ENCODE data around the gene RASA3.

Gene RASA3

DNA sequence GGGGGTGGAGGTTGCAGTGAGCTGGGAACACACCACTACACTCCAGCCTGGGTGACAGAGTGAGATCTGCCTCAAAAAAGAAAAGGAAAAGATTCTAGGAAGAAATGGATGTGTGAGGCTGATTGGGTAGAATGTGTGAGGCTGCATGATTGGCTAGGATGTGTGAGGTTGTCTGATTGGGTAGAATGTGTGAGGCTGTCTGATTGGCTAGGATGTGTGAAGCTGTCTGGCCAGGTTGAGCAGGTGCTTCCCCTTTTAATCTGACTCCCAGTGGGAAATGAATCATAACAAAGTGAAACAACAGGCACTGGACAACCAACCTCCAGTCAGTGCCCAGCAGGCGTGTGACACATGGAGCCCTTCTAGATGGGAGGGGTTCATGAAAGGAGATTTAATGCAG lies 173.2 kb downstream of the RASA3 start:
- DNase-seq (ENCODE audit: low read depth in 2 of 2, low spot score in 1 of 2), result no peak

DNA sequence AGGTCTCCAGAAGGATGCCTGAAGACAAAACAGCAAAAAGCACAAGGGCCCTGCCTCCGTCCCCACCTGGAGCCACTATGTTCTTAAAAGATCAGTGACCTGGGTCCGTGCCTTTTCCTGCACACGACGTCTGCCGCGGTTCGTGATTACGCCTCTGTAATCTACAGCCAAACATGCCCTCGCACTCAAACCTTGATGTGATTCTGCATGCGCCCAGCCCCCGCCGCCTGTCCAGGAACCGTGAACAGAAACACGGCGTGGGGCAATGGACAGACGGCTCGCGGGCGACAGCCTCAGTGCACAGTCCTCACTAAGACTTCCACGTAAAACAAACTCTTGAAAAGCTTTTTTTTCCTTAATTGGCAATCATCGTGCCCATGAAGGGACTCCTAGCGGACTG lies 174.1 kb downstream of the RASA3 start:
- no peak for DNase-seq (ENCODE audit: low read depth in 2 of 2, low spot score in 1 of 2)

DNA sequence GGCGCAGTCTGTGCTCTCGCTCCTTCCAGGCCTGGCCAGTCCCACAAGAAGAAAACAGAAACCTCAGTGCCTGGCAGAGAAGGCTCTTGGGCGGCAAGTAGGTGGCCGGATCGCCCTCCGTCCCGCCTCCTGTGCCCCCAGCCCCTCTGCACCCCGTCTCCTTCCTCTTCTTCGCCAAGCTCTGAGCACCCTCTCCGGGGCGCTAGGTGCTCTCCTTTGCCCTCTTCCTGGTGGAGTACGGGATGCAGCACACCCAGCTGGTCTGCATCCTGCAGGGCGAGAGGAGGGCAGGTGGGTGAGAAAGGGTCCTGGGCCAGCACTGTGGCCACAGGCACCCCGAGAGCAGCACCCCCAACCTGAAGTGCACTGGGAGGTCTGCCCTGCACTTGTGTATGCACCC lies 175.9 kb downstream of the RASA3 start:
- DNase-seq (ENCODE audit: low read depth in 2 of 2, low spot score in 1 of 2), result no peak

DNA sequence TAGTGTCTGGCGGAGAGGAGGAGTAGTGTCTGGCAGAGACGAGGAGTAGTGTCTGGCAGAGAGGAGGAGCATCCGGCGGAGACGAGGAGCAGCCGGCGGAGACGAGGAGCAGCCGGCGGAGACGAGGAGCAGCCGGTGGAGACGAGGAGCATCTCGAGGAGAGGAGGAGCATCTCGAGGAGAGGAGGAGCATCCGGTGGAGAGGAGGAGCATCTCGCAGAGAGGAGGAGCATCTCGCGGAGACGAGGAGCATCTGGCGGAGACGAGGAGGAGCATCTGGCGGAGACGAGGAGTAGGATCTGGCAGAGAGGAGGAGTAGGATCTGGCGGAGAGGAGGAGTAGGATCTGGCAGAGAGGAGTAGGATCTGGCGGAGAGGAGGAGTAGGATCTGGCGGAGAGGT lies 176.7 kb downstream of the RASA3 start:
- DNase-seq (ENCODE audit: low read depth in 2 of 2, low spot score in 1 of 2), result no peak

DNA sequence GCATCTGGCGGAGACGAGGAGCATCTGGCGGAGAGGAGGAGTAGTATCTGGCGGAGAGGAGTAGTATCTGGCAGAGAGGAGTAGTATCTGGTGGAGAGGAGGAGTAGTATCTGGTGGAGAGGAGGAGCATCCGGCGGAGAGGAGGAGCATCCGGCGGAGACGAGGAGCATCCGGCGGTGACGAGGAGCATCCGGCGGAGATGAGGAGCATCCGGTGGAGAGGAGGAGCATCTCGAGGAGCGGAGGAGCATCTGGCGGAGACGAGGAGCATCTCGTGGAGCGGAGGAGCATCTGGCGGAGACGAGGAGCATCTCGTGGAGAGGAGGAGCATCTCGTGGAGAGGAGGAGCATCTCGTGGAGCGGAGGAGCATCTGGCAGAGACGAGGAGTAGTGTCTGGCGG lies 177.2 kb downstream of the RASA3 start:
- no peak for DNase-seq (ENCODE audit: low read depth in 2 of 2, low spot score in 1 of 2)

DNA sequence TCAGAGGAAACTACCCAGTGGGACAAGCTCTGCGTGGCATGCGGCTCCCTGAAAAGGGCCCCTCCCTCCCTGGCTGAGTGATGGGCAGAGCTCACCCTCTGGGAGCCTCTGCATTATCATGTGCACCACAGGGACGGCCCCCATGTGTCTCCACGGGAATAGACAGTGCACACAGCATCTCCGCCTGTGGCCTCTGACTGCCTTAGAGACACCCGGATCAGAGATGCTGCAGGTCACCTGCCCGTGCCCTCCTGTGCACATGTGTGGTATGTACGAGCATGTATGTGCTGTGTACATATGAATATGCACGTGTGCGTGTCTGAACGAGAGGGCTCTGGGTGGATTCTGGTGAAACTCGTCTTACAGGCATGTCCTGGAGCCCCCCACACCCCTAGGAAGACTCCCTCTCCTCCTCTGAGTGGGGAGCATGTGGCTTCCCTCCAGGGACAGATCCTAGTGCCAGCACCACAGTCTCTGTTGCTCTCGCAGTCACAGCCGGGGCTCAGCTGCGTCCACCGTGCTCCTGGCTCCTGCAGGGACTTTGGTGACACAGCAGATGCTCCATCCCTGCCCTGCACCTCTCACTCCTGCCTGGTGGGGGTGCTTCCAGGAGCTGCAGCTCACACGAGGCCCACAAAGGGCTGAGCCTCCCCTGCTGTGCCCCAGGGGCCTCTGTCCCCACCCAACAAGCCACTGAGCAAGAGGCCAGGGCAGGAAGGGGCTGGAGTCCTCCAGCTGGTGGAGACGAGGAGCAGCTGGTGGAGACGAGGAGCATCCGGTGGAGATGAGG lies 178.2 kb downstream of the RASA3 start:
- no peak for DNase-seq (ENCODE audit: low read depth in 2 of 2, low spot score in 1 of 2)

DNA sequence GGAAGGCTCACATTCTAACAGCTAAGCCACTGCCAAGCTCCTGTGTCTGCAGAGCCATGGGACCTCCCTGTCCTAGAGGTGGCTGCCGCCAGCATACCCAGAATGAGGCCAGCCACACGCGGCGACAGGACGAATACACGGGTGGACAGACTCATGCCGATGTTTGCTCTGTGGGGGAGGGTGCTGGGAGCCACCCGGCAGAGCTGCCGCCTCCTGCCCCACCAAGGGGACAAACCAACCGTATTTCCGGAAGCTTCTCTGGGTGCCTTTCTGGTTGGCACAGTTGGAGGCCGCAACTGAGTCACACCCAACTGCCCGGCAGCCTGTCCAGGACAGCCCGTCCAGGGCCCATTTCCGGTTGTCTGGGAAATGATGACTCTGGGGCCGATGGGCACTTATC lies 178.9 kb downstream of the RASA3 start:
- no peak for DNase-seq (ENCODE audit: low read depth in 2 of 2, low spot score in 1 of 2)

DNA sequence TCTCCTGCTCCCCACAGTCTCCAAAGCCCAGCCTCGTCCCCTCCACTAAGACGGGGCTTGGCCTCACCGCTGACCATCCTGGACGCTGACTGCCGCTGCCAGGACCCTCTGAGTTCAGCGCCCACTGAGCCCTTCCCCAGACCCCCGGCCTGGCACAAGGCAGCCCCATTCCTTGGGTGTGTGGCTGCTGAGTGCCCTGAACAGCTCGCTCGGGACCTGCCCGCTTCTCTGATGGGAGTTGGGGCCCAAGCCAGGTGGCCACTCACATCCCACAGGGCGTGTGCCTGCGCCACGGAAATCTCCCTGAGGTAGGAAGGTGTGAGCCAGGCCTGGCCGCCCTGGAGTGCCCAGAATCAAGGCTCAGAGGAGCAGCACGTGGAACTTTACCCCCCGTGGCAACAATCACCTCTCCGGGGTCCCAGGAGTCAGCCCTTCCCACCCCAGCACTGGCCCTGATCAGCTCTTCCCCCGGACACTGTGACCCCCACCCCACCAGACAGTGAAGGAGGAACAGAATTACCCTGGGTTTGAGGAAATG lies 179.4 kb downstream of the RASA3 start:
- DNase-seq (ENCODE audit: low read depth in 2 of 2, low spot score in 1 of 2), result no peak

DNA sequence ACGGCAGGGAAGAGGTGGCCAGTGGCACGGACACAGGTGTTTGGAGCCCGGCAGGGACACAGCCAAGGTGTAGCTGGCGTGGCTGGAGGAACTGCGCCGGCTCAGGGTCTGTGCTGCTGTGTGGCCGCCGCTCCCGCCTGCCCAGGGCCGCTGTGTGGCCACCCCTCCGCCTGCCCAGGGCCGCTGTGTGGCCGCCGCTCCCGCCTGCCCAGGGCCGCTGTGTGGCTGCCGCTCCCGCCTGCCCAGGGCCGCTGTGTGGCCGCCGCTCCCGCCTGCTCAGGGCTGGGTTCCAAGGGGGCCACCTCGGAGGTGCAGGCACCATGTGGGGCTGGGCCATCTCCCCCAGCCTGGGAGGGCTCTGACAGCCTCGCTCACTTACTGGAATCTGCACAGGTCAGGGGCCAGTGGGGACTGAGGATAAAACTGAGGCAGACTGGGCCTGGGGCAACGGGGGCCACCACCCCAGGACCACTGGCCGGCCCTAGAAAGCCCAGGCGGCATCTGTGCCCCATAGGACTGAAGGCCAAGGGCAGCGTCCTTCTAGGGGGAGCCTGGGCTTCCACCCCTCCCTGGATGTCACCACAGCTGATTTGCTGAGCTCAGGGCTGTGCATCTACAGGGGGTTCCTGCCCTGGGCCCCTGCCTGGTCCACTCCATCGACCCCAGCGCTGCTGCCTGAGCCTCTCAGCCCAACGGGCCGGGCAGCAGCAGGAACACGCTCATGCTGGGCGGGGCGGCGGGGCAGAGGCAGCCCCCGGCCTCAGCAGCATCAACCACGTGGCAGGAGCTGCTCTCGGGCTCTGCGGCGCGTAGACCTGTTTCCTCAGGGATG lies 180.1 kb downstream of the RASA3 start:
- no peak for DNase-seq (ENCODE audit: low read depth in 2 of 2, low spot score in 1 of 2)

DNA sequence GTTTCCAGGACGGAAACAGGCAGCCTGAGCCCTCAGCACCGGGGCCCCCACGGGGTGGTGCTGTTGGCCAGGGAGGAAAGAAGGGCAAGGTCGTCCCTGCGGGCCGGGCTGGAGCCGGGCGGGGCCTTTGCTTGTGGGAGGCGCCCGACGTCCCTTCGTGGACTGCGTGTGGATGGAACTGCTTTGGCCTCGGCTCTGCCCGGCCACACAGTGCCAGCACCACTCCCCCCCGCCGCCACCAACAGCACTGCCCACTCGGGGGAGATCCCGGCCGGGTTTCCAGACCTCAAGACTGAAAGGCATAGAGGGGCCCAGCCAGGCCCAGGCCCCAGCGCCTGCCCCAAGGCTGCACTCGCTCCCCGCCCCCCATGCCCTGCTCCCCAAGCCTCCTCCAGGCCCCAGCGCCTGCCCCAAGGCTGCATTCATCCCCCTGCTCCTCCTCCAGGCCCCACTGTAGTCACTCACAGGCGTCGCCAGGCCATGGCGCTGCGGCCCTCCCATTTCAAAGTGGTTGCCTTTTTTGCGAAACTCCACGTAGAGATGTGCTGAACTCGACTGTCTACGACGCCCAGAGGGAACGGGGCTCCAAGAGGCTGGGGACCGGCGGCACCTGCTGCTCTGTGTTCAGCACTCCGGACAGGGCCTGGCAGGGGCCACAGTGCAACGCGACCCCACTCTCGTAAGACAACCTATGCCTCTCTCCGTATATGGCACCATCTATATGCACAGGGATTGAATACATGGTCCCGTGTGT lies 181.0 kb downstream of the RASA3 start:
- peak in 1 of 2 donors; percentile 9 for DNase-seq (ENCODE audit: low read depth in 2 of 2, low spot score in 1 of 2)

DNA sequence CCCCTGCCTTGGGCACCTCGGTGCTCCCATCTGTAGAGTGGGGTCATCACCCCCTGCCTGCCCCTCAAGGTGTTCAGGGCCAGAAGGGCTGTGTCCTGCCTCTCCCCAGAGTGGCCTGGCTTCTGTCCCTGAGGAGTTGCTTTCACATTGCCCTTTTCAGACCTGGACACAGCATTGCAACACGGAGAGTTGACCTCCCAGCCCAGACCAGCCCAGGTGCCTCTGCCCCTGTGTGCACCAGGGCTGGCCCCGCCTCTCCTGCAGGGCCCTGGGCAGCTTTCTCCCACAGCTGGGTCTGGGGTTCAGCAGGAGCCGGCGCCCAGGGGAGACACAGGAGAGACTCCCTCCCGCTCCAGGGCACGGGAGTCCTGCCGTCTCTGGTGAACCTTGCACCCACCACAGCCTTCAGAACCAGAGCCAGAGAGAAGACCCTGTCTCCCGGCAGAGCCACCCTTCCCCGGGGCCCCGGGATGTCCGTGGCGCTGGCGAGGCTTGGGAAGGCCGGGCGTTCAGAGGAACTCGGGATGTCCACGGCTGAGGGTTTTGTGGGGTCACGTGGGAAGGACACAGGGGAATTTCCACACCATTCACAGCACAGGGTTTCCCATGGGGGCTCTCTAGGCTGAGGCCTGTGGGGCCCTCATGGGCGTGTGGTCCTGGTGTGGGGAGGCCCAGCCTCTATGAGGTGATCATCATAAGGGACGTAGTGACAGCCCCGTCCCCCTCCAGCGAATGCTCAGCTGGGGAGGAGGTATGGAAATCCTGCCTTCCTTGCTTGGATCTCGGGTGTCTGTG lies 181.8 kb downstream of the RASA3 start:
- DNase-seq (ENCODE audit: low read depth in 2 of 2, low spot score in 1 of 2), result no peak

DNA sequence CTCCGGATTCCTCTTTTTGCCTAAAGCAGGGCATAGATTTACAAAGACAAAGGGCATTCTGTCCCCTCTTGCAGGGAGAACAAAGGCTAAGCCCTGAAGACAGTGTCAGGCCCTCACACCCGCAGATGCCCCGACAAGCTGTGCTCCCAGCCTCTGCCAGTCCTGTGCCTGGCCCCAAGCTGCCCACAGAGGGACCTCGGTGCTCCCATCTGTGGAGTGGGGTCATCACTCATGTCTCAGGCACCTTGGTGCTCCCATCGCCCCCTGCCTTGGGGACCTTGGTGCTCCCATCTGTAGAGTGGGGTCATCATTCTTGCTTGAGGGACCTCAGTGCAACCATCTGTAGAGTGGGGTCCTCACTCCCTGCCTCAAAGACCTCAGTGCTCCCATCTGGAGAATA lies 182.9 kb downstream of the RASA3 start:
- no peak for DNase-seq (ENCODE audit: low read depth in 2 of 2, low spot score in 1 of 2)

DNA sequence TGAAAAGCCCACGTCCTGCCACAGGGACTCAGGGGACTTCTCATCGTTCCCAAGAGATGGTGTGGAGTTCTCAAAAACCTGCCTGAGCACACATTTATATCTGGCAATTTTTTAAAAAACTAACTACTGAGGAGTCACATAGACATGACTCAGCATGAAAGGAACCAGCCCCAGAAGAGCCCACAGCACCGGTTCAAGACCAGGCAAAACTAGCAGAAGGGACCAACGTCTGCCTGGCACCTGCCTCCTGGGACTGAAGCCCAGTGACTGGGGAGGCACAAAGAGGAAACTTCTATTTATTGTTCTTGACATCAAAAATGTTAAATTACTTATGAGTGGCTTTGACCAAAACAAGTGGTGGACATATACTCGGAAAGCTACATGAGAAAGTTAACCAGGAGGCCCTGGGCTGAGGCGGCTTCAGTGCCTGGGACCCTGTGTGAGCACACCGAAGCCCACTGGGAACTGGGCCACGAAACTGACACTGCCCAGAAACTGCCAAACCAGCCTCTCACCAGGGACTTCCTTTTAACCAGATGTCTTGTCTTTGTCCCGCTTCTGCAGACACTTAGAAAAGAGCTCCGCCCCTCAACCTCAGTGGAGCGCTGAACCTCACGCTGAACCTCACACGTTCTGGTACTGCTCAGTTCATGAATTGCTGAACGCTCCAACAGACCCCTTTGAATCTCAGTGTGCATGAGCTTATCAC lies 184.2 kb downstream of the RASA3 start:
- no peak for DNase-seq (ENCODE audit: low read depth in 2 of 2, low spot score in 1 of 2)

DNA sequence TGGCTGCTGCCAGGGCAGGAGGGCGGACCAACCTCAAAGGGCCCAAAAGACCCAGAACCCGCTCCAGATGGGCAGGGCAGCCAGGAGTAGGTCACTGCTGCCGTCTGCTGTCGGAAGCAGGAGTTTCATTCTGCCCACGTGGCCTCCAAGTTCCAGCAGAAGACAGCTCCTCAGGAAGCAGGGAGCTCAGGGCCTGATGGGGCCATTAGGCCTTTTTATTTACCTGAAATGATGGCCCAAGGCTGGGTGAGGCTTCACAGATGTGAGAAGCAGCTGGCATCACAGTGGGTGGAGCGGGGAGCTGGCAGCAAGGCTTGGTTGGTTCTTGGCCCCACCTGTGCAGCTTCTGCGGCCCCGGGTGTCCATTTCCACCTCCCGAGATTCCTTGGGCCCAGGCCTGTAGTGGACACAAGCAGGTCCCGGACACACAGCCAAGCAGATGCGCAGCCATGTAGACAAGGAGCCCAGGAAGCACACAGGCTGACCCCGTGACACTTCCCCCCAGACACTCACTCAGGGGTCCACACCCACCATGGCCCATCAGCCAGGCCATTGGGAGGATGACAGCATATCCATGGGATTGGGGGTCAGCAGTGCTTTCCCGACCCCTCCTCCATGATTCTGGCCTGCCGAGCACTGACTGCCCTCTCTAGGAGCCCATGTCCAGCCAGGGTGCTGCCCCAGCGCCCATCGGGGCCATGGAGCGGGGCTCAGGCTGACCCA lies 185.0 kb downstream of the RASA3 start:
- no peak for DNase-seq (ENCODE audit: low read depth in 2 of 2, low spot score in 1 of 2)

DNA sequence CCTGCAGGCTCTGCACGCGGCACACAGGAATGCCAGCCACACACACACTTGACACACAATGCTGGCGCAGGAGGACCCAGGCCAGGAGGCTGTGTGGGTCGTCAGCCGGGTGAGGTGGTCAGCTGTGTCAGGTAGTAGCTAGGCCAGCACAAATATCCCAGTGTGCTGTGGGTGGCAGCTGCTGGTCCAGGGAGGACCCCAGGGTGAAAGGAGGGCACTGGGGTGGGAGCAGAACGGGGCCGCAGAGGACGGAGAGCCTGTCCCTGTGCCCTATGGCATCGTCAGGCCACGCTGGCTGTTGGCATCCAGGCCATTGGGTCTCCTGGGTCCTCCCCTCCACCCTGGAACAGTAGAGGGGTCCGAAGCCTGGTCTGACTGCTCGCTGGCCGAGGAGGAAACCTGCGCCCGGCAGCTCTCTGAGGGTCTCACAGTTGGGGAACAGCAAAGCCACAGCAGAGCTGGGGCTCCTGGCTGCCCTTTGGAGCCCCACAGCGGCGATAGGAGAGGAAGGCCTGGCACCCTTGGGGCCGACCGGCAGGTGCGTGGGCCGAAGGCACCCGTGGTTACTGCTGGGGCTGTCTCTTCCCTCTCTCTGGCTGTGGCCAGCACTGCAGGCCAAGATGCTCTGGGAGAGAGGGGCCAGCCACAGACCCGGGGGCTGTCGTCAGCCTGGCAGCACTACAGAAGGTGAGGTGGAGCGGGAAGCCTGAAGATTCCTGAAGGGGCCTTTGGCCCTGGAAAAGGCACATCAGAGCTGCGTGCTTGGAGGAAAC lies 185.8 kb downstream of the RASA3 start:
- no peak for DNase-seq (ENCODE audit: low read depth in 2 of 2, low spot score in 1 of 2)

DNA sequence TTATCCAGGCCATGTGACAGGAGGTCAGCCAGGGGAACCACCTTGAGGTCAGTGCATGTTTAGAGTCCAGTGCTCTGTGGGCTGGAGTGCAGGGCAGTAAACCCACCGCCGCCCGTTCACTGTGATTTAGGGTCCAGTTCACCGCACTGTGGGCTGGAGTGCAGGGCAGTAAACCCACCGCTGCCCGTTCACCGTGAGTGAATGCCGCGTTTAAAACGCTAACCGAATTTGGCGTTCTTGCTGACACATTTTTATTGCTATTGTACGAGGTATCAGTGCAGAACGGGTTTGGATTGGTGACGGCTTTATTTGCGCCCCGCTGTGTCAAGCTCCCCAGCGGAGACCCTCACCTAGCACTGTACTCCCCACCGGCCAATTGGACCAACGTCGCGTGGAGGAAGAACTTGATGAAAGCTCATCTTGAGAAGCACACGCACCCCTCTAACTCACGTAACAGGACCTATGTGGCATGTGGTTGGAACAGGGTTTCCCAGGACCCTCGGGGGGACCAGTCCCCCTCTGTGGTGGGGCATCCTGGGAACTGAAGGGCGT lies 186.5 kb downstream of the RASA3 start:
- no peak for DNase-seq (ENCODE audit: low read depth in 2 of 2, low spot score in 1 of 2)

DNA sequence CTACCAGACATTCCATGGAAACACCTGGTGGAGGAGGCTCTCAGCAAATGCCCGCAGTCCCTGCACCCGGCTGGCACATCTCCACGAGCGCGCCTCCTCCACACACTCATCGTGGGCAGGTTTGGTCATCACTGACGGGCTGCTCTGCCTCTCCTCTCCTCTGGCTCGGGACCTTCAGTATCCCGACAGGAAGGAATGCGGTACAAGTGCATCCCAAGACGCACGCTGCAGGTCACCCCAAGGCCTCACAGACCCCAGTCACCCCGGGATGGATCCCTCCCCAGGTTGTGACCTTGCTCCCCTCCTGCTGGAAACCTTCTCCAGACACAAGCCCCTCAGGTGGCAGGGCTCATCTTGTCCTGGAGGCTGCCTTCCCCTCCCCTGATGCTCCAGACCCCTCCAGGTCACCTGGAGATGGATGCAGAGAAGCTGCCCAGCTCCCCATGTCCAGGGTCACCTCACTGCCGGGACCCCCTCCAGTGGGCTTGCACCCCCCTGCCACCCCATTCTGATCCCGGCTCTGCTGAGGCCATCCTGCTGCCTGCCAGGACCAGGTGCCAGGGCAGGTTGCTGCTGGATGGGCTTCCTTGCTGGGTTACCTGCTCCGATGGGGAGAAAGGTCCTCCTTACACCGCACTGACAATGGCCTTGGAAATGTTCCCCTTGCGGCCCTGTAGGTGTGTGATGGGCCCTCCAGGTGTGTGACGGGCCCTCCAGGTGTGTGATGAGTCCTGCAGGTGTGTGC lies 188.4 kb downstream of the RASA3 start:
- DNase-seq (ENCODE audit: low read depth in 2 of 2, low spot score in 1 of 2), result no peak
